ENCODE data around the gene RAPGEF4.
A peak's percentile ranks its signal among the peaks of the same experiment; 100 is the strongest.

RAPGEF4 gene

DNA sequence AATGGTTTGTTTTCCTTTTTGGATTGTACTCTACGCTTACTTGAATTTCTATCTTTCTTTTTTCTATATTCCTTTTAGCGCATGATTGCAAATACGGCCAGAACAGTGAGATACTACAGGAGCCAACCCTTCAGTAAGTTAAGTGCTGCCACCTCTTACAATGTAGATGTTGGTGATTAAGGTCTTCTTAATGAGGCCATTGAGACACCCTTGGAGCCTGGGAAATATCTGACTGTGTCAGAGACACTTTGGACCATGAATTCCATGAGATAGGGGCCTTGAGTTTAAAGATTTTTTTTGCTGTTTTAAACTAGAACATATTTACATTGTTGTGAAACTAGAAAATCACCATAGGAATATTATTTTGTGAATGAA, 312.9 kb downstream of the RAPGEF4 start:
- DNase-seq: no peak

DNA sequence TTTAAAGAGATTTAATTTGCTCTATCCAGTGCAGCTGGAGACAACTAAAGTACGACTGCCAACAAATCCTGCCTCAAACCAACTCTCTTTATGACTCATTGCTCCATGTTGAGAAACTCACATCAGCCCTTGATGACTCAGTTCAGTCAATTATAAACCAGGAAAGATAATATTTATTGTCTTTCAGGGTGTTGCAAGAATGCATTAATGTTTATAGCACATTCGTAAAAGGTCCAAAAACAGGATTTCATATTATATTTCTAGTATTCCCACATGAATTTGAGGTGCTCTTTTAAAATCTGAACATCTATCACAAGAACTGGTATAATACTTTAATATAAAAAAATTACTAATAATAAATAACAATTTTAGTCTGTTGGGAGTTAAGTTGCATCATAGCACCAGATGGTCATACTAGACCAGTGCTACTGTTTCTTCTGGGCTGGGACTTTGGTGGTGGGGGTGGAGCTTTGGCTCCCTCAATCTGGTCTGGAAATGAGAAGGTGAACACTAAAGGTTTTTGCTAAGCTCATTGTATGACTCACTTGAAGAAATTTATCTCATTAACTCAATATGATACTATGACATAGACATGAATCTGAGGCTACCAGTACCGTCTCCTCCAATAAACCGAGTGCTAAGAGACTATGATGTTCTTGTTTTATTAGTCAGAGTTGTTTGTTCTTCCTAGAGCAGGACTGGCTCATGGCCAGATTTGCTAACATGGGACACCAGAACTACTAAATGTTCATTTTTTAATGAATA, 313.4 kb downstream of the RAPGEF4 start:
- peak; percentile 33 to 39 for DNase-seq

DNA sequence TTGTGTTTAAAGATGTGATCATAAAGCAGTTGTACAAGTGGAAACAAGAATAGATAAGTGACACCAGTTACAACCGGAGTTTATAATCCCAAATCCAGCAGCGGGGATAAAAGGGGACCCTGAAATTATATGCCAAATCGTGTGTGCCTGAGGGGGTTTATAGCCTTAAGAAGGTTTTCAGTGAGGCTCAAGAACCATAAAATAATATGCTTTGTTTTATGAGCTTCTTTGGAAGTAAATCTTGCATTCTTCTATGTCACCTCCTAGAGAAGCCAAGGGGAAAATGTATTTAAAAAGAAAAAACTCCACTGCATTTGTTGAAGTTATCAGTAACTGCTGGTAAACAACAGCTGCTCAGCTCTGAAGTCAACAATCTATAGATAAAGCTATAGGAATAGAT, 314.2 kb downstream of the RAPGEF4 start:
- no peak for DNase-seq

DNA sequence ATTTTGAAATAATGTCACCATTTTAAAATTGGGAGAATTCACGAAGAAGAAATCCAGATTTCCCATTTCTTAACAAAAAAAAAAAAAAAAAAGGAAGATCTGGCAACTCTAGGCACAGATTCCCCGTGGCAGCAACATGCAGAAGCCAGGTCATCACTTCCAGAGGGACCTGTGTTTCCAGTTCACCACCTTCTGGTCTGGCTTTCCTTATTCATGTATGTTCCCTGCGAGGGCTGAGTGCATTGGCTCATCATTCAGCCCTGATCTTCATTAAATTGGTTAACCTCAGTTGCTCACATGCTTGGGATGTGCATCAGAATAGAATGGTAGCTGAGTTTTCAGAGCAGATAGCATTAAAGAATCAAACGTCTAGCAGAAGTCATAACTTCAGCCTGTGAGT, 315.0 kb downstream of the RAPGEF4 start:
- DNase-seq: no peak

DNA sequence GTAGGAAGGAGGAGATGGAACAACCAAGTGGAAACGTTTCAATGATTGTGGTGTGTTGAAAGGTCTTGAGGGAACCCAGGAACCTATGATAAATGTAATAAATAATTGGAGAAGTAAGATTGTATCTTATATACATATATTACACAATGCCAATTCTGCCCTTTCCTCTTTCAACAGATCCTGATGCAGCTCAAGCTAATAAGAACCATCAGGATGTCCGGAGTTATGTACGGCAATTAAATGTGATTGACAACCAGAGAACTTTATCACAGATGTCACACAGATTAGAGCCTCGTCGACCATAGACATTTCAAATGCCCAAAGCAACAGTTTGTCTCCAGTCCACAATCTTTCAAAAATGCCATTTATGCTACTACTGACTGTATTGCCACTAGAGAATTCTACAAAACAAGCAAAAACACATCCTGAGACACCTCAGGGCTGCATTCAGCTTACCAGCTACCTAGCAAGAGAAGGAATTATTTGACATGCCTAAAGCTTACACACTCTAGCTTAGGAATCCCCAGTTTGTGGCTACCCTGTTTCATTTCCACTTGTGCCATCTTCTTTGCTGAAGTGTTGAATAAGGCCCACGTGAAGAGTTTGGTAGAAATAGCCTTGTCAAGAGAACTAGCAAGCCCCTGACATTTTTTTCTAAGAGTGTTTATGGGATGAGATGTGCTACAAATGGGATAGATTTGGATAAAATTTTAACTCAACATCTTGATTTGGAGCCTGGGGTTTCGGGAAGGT, 316.0 kb downstream of the RAPGEF4 start:
- DNase-seq: no peak

DNA sequence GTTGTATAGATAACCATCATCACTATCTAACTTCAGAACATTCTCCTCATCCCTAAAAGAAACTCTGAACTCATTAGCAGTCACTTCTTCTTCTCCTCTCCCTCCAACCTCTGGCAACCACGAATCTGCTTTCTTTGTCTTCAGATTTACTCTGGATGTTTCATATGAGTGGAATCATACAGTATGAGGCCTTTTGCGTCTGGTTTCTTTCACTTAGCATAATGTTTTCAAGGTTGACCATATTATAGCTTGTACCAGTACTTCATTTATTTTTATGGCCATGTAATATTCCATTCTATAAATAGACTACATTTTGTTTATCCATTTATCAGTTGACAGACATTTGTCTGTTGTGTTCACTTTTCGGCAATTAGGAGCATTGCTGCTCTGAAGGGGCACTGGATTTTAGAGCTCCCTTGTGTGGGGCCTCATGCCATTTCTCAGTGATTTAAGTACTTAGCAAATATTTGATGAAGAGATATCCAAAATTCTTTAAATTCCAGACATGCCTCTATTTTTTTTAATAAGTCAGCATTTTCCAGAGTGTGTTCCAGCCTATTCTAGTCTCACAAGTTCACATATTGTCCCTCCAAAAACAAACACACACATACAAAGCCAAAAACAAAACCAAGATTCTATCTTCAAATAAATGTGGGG, 317.5 kb downstream of the RAPGEF4 start:
- no peak for DNase-seq

DNA sequence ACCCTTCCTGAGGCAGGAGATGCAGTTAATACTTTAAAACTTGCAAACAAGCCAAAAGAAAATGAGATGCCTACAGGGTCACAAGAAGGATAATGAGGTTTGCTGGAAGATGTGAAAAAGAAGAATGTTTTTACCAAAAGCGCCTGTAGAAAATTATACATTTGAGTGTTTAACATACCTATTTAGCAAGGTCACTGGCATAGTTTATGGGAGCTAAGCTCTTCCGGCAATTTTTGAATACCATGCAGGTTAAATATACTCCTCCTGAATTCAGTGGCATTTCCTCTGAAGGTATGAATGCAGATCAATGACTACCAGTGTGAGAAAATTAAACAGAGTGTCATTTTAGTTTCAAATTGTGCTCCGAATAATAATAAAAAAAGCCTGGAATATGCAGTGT, 318.8 kb downstream of the RAPGEF4 start:
- DNase-seq: no peak

DNA sequence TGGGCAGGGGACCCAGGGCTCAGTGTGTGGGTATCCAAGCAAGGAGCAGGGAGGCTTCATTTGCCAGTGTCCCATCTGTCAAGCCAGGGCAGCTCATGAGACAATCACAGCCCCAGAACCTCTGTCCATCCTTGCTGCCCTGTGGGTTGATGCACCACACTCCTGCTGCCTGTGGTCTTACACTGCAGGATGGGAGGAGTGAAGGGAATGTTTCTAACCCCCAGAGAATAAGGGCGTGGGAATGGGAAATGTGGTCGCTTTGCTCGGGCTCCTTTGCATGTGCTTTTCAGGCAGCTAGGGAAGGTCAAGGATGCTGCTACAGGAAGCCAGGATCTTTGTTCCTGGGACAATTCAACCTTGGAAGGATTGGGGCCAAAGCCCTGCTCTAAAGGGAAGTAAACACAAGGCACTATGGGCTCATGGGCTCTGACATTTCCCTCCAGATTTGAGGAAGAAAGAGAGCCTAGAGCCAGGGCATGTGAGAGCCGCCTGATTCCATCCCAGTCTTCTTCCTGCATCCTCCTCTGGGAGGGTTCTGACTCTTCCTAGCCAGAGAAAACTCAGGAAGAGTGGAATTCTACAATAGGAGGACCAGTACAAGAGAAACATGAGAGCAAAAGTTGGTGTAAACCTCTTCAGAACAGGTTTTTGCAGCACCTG, 321.2 kb downstream of the RAPGEF4 start:
- DNase-seq: no peak

DNA sequence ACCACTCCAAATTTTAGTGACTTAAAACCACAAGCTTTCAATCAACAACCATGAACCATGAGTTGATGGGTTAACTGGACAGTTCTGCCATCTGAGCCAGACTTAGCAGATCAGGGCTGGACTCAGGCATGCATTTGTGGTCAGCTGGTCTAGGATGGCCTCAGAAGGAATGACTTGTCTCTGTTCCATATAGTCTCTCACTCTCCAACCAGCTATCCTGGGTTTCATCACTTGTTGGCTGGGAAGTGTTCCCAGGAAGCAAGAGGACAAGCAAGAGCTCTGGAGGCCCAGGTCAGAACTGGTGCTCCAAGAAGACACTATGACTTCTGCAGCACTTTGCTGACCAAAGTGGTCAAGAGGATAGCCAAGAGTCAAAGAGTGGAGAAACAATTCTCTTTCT, 322.5 kb downstream of the RAPGEF4 start:
- no peak for DNase-seq

DNA sequence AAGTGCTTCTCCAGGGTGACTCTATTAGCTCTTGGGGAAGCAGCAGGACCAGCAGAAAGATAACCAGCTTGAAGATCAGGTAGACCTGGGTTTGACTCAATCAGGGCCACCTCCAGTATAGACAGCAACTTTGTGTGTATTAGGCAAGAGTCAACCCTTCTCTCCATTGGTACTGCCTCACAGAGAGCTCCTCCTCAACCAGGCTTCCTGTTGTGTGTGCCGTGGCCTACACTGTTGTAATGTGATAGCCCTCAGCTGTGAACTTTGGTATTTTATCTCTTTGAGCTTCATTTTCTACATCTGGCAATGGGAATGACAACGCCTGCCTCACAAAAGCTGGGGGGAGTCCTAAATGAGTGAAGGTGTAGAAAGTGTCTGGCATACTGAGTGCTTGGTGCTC, 323.0 kb downstream of the RAPGEF4 start:
- no peak for DNase-seq

DNA sequence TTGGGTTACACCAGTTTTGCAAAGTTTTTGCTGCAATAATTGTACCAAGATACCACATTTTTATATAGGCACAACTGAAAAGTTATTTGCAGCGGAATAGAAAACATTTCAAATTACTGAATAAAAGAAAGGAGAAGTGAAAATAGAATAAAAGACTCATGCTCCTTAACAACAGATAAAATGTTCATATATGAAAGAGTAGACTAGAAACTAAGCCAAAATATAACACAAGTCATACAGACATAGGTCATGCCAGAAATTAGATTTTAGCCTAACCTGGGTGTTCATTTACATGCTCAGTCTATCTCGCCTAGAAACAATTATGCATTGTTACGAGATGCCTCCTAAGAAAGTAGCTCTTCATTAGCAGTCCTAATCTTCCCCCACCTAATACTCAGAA, 323.6 kb downstream of the RAPGEF4 start:
- no peak for DNase-seq

DNA sequence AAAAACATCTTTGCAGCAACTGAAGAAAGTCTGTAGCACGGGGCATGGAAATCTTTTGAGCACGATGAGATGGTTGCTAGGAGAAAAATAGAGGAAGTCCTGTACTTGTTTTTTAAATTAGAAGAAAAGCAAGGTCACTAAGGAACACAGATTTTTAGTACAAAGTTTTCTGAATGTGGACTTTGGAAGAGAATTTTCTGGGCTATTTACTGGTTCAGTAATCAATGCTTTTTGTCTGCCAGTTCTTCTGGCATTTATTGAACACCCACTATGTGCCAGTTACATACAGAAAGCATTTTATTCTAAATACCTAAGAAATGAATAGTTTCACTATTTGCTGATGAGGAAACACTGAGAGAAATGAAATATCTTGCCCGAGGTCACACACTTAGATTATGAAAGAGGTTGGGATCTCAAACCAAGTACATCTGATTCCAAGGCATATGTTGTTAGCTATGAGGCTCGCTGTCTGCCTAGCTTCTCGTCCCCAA, 324.4 kb downstream of the RAPGEF4 start:
- no peak for DNase-seq

DNA sequence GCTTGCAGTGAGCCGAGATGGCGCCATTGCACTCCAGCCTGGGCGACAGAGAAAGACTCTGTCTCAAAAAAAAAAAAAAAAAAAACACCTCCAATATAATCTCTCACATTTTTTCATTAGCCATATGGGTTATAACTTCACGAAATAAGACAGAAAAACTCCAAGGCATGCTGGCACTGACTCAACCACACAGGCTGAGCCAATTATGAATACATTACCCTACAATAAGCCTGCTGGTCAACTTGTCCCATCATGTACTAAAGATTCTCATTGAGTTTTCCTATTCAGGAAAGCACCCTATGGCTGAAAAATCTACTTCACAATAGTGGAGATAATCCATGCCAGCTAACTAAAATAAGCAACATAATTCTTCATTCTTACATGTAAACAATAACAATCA, 327.2 kb downstream of the RAPGEF4 start:
- no peak for DNase-seq

DNA sequence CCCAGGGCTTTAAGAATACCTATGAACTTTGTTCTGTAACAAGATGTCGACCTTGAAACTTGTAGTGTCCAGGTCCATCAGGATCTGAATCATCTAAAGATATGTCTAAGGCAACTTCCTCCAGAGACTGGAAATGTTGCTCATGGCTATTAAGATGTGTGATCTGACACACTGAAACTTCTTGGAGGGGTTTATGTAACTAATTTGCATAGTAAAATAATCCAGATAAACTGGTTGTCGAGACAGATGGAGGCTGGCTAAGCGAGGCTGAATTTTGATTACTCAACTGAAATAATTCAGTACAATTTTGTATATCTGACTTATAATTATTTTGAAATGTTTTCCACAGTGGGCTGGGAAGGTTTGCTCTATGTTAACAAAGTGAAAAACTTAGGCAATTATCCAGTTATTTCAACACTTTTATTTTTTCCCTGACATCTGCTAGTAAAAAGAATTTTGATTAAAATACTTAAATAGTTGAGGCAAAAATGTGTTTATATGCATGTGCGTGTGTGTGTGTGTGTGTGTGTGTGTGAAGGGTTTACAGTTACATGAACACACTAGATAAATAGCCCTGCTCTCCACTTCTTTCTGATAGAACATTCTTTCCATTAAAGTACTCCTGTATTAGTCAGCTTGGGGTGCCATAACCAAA, 328.6 kb downstream of the RAPGEF4 start:
- DNase-seq: no peak

DNA sequence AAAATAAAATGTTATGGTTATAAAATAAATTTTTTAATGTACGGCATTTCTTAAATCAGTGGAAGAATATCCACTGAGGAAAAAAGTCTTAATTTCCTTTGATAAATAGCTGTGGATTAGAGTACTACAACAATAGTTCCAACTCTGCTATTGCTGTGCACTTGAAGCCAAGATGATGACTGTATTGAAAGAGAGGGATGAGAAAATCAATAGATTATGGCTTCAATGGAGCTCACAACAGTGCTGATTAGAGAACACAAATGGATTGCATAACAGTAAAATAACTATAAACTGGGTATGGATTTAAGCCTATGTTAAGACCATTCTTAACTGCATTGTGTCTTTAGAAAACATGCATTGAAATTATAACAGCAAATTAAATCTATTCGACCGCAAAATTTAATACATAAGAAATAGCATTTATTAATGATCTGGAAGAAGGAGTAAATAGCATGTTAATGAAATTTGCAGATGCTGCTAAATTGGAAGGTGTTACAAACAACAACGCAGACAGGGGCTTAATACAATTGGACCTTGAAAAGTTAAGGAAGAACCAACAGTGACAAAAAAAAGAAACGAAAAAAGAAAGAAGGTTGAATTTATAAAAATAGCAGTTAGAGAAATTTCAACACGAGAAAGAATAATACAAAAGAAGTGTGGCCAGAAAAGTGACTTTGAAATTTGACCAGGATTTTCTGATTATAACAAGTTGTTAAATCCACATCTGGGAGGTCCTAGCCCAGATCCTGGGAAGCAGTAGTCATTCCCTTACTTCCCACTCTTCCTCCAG, 331.4 kb downstream of the RAPGEF4 start:
- DNase-seq: no peak

DNA sequence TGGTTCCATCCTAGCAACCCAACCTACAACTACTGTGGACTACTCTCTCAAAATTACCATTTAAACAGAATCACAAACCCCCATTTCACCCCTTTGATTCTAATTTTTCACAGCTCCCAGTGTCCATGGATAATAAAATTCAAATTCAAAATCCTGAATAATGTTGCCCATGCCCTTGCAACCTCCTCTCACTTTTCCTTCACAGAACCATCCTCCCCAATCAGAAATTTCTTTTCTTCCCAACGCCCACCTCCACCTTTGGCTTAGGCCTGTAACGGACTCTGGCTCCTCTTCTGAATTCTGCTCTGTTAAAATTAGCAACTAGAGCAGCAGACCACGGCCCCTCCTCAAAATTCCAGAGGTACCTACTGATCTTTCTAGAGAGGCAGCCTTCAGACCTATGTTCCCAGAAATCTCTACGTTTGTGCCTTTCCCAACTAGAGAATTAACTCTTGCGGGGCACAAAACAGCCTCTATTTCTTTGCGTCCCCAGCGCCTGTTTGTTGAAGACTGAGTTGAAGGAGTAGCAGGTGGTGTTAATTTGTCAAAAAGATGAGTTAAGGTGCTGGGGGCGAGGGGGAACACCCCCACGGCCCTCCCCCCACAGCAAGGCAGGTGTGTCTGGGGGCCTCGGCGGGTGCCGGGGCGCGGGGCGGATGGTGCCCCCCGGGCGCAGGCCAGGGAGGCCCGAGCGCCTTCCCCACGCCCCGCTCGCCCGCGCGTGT, 339.6 kb downstream of the RAPGEF4 start:
- no peak for DNase-seq

DNA sequence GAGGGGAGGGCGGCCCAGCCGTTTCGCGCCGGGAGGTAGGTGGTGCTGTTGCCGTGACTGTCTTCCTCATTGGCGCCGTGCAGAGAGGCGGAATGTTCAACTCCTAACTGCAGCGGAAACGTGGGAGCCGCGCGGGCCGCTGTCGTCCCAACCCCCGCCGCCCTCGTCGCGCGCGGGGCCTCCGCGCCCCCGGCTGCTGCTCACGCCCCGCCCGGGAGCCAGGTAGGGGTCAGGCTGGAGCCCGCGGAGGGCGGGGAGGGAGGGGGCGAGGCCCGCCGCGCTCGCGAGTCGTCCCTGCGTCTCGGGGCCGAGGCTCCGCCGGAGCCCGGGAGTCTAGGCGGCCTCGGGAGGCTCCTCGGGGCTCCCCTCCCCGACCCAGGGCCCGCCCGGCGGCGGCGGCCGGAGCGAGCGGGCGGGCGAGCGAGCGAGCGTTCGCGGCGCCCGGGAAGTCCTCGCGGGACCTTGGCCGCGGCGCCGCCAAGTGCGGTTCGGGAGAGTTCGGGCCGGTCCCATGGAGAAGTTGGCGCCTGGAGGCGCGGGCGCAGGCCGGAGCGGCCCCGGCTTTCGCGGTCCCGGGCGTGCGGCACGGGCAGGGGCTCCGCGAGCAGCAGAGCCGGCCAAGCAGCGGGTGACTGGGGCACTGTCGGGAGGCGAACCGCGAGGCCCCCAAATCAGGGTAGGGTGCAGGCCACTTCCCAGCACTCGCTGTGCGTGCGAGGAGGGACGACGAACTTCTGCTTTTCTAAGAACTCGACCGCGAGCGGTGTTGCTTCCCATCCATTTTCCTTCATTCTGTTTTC, 340.3 kb downstream of the RAPGEF4 start, which contains the start of gene MAP3K20:
Gene MAP3K20, plus strand, starts transcription at position 66 of the 800 bp plus-strand sequence. CDS start 15,186 bp downstream, outside the sequence.
- DNase-seq: peak; percentile 35 to 56

DNA sequence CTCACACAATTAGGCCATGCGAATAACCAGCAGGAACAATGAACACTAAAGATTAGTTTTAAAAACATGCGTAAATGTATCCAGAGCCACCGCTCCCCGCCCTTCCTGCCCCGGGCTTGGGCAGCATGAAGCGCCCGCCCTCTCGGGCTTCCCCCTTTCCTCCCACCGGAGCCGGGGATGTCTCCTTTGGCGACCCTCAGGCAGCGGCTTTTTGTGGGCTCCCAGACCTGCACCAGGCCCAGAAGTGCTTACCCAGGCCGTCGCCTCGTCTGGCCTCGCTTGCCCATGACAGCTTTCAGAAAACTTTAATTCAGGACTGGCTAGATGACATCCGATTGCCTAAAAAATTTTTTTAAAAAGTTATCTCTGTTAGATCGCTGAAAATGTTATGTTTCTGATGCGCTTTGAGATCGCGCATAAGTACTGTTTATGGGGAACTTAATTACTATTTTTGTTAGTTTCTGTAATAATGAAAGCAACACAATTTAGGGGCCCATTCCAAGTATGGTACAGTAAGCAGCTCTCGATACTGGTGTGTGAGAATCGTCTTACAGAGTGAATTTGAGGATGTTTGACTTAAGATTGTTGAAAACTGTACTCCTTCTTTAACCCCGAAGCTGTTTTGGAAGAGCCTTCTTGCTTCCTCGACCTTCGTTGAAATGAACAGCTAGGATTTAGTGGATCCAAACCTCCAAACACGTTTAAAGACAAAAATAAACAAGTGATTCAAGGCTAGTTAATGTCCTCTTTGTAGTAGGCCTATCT, 341.1 kb downstream of the RAPGEF4 start:
- peak; percentile 18 to 31 for DNase-seq

DNA sequence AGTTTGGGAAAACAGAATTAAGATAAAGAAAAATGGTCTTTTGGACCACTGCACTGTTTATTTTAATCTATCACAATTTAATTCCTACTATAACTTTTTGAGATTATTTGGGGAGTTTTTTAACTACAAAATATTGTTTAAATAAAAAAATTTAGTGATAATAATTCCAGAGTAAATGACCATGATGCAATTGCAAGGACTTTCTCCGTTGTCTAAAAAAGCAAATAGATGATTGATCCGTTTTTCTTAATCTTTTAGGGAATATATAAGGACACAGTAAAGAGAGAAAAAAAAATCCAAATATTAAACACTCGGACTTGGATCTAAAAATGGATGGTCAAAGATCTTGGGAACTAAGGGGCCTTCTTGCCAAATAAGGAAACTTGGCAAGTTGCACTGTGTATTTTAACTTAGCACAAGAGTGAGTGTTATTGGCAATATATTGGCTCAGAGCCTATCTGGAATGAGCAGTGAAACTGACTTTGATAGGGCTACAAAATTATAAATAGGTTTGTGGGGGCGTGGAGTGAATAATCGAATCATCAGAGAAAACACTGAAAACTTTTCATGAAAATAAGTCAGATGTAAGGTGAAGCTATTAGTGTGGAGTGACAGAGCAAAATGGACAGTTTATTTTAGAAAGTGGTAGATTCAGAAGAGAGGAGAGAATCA, 342.0 kb downstream of the RAPGEF4 start:
- DNase-seq: no peak

Measured in stimulated activated CD4-positive, alpha-beta T cell treated with anti-CD3 and anti-CD28 coated beads, Interleukin-2, amount 100 ng/mL, for 24 hours (primary cell).